Testis (tissue), 3 donors: ENCODE results near the gene ACSS1. TPM values are rescaled to one million over a fixed set of nuclear protein-coding genes. Genes with fewer than 3 reads are reported as not detected.

Experiments
- DNase-seq: peaks from one replicate; pipeline ENCODE4 v3.0.0-alpha.2; 2019
- H3K27ac ChIP-seq, 2 donors: fragments of 200-600 bp; sonication (generic); one replicate each; pipeline ENCODE4 v1.5.1; 2019
- H3K27me3 ChIP-seq: fragments of 200-600 bp; sonication (generic); one replicate; pipeline ENCODE4 v1.5.1; 2019
- H3K36me3 ChIP-seq: fragments of 200-600 bp; sonication (generic); one replicate; pipeline ENCODE4 v1.5.1; 2017; ENCODE audit warnings: low read depth; ENCODE audit errors: missing control alignments
- H3K4me1 ChIP-seq: fragments of 200-600 bp; sonication (generic); one replicate; pipeline ENCODE4 v1.5.1; 2019
- H3K4me3 ChIP-seq, 2 donors: fragments of 200-600 bp; sonication (generic); one replicate each; pipeline ENCODE4 v1.5.1; 2017 to 2019
- H3K9me3 ChIP-seq: fragments of 200-600 bp; sonication (generic); one replicate; pipeline ENCODE4 v1.5.1; 2017
- POLR2A ChIP-seq: fragments of 450-650 bp; IDR thresholded peaks from one replicate; pipeline ENCODE4 v1.6.1; 2017; ENCODE audit warnings: antibody characterized with exemption, mild to moderate bottlenecking, moderate library complexity
- WGBS, 2 donors: methylation state at CpG; one replicate each; pipeline ENCODE4 v1.1.5; 2018; 5-methylcytosine and 5-hydroxymethylcytosine counted together
- intact Hi-C: fragments of 100-400 bp; cut with DNase I; formaldehyde crosslinking; loops from one replicate; pipeline ENCODE4 v1.15.1; 2023; ENCODE audit warnings: low total_unique reads
- polyA plus RNA-seq: library from polyadenylated mRNA; stranded (reverse); fragments of 350-450 nt; fragmentation: Illumina TruSeq; extraction: RNeasy Lipid Tissue Mini Kit (QIAGEN cat#74804); gene quantifications from one replicate; pipeline ENCODE4 v1.2.3, GENCODE V29; 2014; ENCODE audit warnings: low read depth, low replicate concordance; ENCODE audit not compliant: insufficient read depth
- total RNA-seq, 2 donors: library from RNA; depleted of rRNA; stranded (reverse); fragments of >200 nt; gene quantifications; one replicate each; pipeline ENCODE4 v1.2.3, GENCODE V29; 2016
- TF ChIP-seq, protein P1 (sequence below), 3 experiments: fragments of 450-650 bp in 2 of 3; fragments of 200-600 bp in 1 of 3; sonication (generic) in 1 of 3; IDR thresholded peaks; one replicate each; pipeline ENCODE4 v1.5.1; 2016 to 2019; ENCODE audit warnings: antibody characterized with exemption in 3 of 3, mild to moderate bottlenecking in 2 of 3, moderate library complexity in 1 of 3

Gene ACSS1
- total and polyA plus RNA-seq, 3 donors from 2014 or later, result 61.5 to 184 (median 162) TPM

DNA sequence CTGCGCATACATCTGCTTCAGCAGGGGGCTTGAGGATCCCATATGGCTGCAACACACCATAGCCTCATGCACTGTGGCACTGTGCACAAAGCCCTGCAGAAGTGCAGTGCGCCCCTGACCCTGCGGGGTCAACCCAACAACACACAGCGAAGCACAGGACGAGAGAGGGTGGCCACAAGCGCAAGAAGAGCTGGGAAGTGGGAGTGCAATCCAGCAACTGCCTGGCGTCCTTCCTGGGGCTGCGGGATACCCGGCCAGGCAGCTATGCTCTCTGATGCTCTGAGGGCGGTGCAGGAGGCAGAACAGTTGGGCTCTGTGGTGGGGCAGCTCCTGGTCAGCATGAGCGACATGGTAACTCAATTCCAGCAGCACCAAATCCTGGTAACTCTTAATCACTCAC, 5.6 kb upstream of the ACSS1 start:
- intact Hi-C loops, result loop anchor here (5.0 kb wide), 1 partner anchor 66 kb away; no protein-coding TSS in a partner anchor
- H3K27me3 ChIP-seq, result no peaks in the 10 kb centered on the region
- no peak overlapping the region for H3K4me3 ChIP-seq
- DNase-seq, result no peak
- H3K4me1 ChIP-seq, result peaks cover 13% of the 10 kb centered on the region
- no peaks in the 10 kb centered on the region for H3K9me3 ChIP-seq
- WGBS, 2 donors, result 84 to 92% methylated on average over 9 to 11 of the region's 11 CpGs
- H3K36me3 ChIP-seq, result no peaks in the 10 kb centered on the region
- TF ChIP-seq, protein P1, sequence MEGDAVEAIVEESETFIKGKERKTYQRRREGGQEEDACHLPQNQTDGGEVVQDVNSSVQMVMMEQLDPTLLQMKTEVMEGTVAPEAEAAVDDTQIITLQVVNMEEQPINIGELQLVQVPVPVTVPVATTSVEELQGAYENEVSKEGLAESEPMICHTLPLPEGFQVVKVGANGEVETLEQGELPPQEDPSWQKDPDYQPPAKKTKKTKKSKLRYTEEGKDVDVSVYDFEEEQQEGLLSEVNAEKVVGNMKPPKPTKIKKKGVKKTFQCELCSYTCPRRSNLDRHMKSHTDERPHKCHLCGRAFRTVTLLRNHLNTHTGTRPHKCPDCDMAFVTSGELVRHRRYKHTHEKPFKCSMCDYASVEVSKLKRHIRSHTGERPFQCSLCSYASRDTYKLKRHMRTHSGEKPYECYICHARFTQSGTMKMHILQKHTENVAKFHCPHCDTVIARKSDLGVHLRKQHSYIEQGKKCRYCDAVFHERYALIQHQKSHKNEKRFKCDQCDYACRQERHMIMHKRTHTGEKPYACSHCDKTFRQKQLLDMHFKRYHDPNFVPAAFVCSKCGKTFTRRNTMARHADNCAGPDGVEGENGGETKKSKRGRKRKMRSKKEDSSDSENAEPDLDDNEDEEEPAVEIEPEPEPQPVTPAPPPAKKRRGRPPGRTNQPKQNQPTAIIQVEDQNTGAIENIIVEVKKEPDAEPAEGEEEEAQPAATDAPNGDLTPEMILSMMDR (IDR thresholded peaks at IDR 0.05), result no peak
- no peak for TF ChIP-seq POLR2A
- no peak overlapping the region for H3K27ac ChIP-seq

DNA sequence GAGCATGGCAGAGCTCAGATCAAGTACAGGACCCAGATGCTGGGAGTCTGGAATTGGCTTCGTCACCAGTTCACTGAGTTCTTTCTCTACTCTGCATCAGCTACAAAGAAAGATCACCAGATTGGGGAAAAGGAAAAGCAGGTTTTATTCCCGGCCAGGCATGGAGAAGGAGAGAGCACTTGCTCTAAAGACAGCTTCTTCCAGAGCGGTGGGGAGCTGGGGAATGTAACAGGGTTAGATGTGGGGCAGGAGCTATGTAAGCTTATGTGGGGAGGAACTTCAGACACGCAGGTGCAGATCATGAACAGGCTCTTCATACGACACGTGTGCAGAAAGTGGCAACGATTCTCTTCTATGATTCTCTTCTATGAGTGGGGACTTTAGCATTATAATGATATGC, 4.9 kb upstream of the ACSS1 start:
- intact Hi-C loops, result loop anchor here (5.0 kb wide), 1 partner anchor 66 kb away; no protein-coding TSS in a partner anchor
- DNase-seq, result no peak
- Histone ChIP-seq H3K27ac (no peak overlapping the region), H3K9me3 (no peaks in the 10 kb centered on the region), H3K27me3 (no peaks in the 10 kb centered on the region), H3K36me3 (no peaks in the 10 kb centered on the region), H3K4me1 (peaks cover 13% of the 10 kb centered on the region), H3K4me3 (no peak overlapping the region)
- WGBS, 2 donors, result 77 to 78% methylated on average over 7 of the region's 7 CpGs
- TF ChIP-seq, protein P1 (IDR thresholded peaks at IDR 0.05), result no peak
- no peak for TF ChIP-seq POLR2A

DNA sequence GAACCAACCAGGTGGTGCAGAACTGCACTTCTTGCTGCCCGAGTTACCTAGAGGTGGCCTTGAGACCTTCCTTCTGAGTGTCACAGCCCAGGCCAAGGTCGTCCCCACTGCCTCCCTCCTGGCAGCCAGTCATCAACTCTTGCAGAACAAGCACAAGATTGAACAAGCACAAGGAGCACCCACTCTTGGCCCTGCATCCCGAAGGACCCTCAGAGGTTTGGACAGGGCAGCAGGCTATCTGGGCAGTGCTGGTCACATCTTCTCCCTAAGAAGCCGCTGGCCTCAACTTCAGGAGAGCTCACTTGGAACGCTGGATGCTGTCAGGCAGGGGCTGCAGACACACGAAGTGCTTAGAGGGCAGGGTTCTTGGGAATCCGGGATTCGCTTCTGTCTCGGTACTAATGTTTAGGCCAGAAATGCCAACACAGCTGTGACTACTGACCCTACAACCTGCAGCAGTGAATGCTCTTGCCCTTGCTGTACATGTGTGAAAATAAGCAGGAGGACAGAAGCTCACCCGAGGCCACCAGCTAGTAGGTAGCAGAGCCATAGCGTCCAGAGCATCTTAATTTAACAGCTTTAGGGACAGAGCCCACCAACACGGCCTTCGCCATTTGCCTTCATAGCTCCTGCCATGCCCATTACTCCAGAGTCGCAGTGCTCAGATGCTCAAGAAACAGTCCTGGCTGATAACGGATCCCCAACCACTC, 4.0 kb upstream of the ACSS1 start:
- Histone ChIP-seq H3K36me3 (no peaks in the 10 kb centered on the region), H3K4me3 (no peak overlapping the region), H3K27me3 (no peaks in the 10 kb centered on the region), H3K9me3 (no peaks in the 10 kb centered on the region), H3K27ac (no peak overlapping the region), H3K4me1 (peaks cover 13% of the 10 kb centered on the region)
- no peak for TF ChIP-seq POLR2A
- TF ChIP-seq, protein P1 (IDR thresholded peaks at IDR 0.05), result no peak
- no peak for DNase-seq
- 79 to 92% methylated on average over 13 to 15 of the region's 15 CpGs for WGBS, 2 donors
- intact Hi-C loops, result loop anchor here (5.0 kb wide), 1 partner anchor 65 kb away; no protein-coding TSS in a partner anchor

DNA sequence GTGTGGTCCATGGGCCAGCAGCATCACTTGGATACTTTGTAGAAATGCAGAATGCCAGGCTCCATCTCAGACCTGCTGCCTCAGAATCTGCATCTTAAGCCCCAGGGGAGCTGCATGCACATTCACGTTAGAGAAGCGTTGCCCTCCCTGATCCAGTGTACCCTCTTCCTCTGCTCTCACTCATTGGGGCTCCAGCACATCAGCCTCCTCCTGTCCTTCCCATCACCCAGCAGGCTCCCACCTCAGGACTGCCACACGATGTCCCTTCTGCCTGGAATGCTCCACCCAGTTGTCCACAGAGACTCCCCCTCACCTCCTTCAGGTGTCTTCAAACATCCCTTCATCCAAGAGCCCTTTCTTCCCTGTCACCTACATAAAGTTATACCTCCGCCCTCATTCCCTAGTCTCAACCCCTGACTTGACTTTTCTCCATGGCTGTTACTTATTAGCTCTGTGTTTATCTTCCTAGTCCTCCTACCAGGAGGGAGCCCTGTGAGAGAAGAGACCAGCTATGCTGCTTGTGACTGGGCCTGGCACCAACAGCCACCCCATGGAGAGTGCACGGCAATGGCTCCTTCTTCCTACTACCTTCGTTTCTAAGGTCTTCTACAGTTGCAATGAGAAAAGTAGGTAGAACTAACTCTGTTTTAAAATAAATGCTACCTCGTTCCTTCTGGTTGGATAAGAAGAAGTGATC, 3.3 kb upstream of the ACSS1 start:
- Histone ChIP-seq H3K27ac (no peak overlapping the region), H3K4me1 (peaks cover 15% of the 10 kb centered on the region), H3K4me3 (no peak overlapping the region), H3K36me3 (no peaks in the 10 kb centered on the region), H3K9me3 (no peaks in the 10 kb centered on the region), H3K27me3 (no peaks in the 10 kb centered on the region)
- WGBS, 2 donors, result 79 to 85% methylated on average over 7 of the region's 7 CpGs
- no peak for DNase-seq
- intact Hi-C loops, result loop anchor here (5.0 kb wide), 1 partner anchor 64 kb away; no protein-coding TSS in a partner anchor
- TF ChIP-seq POLR2A, result no peak
- TF ChIP-seq, protein P1 (IDR thresholded peaks at IDR 0.05), result no peak
